SK-N-SH (cell line): Measurements from ENCODE around the gene FYTTD1.

Source experiments
- CHD2 ChIP-seq: fragments of 150-350 bp; IDR thresholded peaks from 2 replicates; pipeline ENCODE4 v1.6.1; 2018; ENCODE audit warnings: low read length; ENCODE audit not compliant: partially characterized antibody
- CTCF ChIP-seq: fragments of 200-600 bp; sonication (generic); IDR thresholded peaks from 2 replicates; pipeline ENCODE4 v1.6.1; 2017; ENCODE audit warnings: antibody characterized with exemption, mild to moderate bottlenecking, moderate library complexity
- MAX ChIP-seq: IDR thresholded peaks from 2 replicates; pipeline ENCODE4 v1.4.0; 2012; ENCODE audit warnings: low read depth
- PBX3 ChIP-seq: IDR thresholded peaks from 2 replicates; pipeline ENCODE4; 2012
- REST ChIP-seq: IDR thresholded peaks from 2 replicates; pipeline ENCODE4 v1.6.1; 2012; ENCODE audit warnings: mild to moderate bottlenecking, low read depth, low read length, moderate library complexity
- RFX5 ChIP-seq: IDR thresholded peaks from 2 replicates; pipeline ENCODE4 v1.6.1; 2012; ENCODE audit warnings: mild to moderate bottlenecking, improper control_type of control experiment, low read length
- TAF1 ChIP-seq: IDR thresholded peaks from 2 replicates; pipeline ENCODE4 v1.6.1; 2012; ENCODE audit warnings: low read depth, mild to moderate bottlenecking, low read length, moderate library complexity, borderline replicate concordance
- TEAD4 ChIP-seq: IDR thresholded peaks from 2 replicates; pipeline ENCODE4 v1.4.0; 2012; ENCODE audit warnings: mild to moderate bottlenecking, borderline replicate concordance; ENCODE audit not compliant: insufficient read depth
- USF1 ChIP-seq: IDR thresholded peaks from 2 replicates; pipeline ENCODE4 v1.4.0; 2012; ENCODE audit warnings: low read depth, borderline replicate concordance

- TF ChIP-seq CTCF (no peak), TEAD4 (no peak), RFX5 (no peak), REST (peak; percentile 18; the same call in 1 of the 2 replicates), PBX3 (peak; percentile 81), CHD2 (peak; percentile 37), USF1 (0 out of 2 replicates have a peak, but pooled peaks have one; percentile 17), TAF1 (peak; percentile 96), MAX (peak; percentile 73)
These were observed 41.6 kb downstream of the FYTTD1 start, which contains the start of gene LRCH3 for GRCh38 chr3:197791113-197791891.
